Measurements from ENCODE around the gene BCL2L14.

GRCh38 chr12:12051668-12052067, 19.1 kb upstream of the BCL2L14 start:
- TF ChIP-seq CTCF (optimal IDR thresholded peaks at IDR 0.05 in 1 of 3, IDR thresholded peaks at IDR 0.05 in 1 of 3, conservative IDR thresholded peaks at IDR 0.05 in 1 of 3; ENCODE audit: extremely low read depth in 1 of 3, insufficient read depth in 2 of 3, low read length in 3 of 3) (no peak), EZH2 (IDR thresholded peaks at IDR 0.05; ENCODE audit: low read length) (no peak)
